Renal cortex interstitium (tissue), 15 donors: Measurements from ENCODE around the gene ZNF687. TPM values are rescaled to one million over a fixed set of nuclear protein-coding genes. Genes with fewer than 3 reads are reported as not detected.

Experiments used
- DNase-seq, 11 donors: peaks; one replicate each; pipeline ENCODE4 v3.0.0-alpha.2; 2013; ENCODE audit warnings: low read depth in 9 of 11, low spot score in 4 of 11; ENCODE audit errors: extremely low read depth in 1 of 11
- long read RNA-seq, 16 experiments: transcript quantifications; one replicate each; lab custom pipeline, GENCODE V29; 2026
- polyA plus RNA-seq, 3 donors: library from polyadenylated mRNA; unstranded; fragments of 120-200 nt; gene quantifications; one replicate each; pipeline ENCODE4 v1.2.1, GENCODE V29; 2013; ENCODE audit not compliant: insufficient read length in 3 of 3

The ZNF687 gene
- polyA plus RNA-seq, result 10 to 100 TPM; 20.4 to 27.1 (median 25.2) TPM
- long read RNA-seq, donor 1, transcript ZNF687-207 (3 exons, 840 nt), result major isoform, 7 of 8 reads
- long read RNA-seq, donor 1, partial matches to known transcripts, result 0 of 8 reads
- long read RNA-seq, donor 1, other reads (novel, unspliced or antisense), result 0 of 8 reads
- long read RNA-seq, donor 2, full-length matches to known transcripts, result 8 of 19 reads
- long read RNA-seq, donor 2, partial matches to known transcripts, result 11 of 19 reads
- long read RNA-seq, donor 2, other reads (novel, unspliced or antisense), result 0 of 19 reads
- long read RNA-seq, donor 3, full-length matches to known transcripts, result 8 of 39 reads
- long read RNA-seq, donor 3, partial matches to known transcripts, result 31 of 39 reads
- long read RNA-seq, donor 3, other reads (novel, unspliced or antisense), result 0 of 39 reads
- long read RNA-seq, donor 4, partial matches to known transcripts, result 28 of 31 reads
- long read RNA-seq, donor 4, other reads (novel, unspliced or antisense), result 0 of 31 reads
- long read RNA-seq, donor 5, result 0 reads
- long read RNA-seq, donor 6, partial matches to known transcripts, result 6 of 11 reads
- long read RNA-seq, donor 6, other reads (novel, unspliced or antisense), result 0 of 11 reads
- long read RNA-seq, donor 7, full-length matches to known transcripts, result 6 of 6 reads
- long read RNA-seq, donor 7, partial matches to known transcripts, result 0 of 6 reads
- long read RNA-seq, donor 7, other reads (novel, unspliced or antisense), result 0 of 6 reads
- long read RNA-seq, donor 8, partial matches to known transcripts, result 10 of 14 reads
- long read RNA-seq, donor 8, other reads (novel, unspliced or antisense), result 0 of 14 reads
- long read RNA-seq, donor 9, full-length matches to known transcripts, result 5 of 5 reads
- long read RNA-seq, donor 9, partial matches to known transcripts, result 0 of 5 reads
- long read RNA-seq, donor 9, other reads (novel, unspliced or antisense), result 0 of 5 reads
- long read RNA-seq, donor 10, partial matches to known transcripts, result 0 of 4 reads
- long read RNA-seq, donor 10, other reads (novel, unspliced or antisense), result 0 of 4 reads
- long read RNA-seq, donor 11, transcript ZNF687-207 (3 exons, 840 nt), result major isoform, 6 of 29 reads
- long read RNA-seq, donor 11, partial matches to known transcripts, result 23 of 29 reads
- long read RNA-seq, donor 11, other reads (novel, unspliced or antisense), result 0 of 29 reads
- long read RNA-seq, donor 12, partial matches to known transcripts, result 52 of 52 reads
- long read RNA-seq, donor 12, other reads (novel, unspliced or antisense), result 0 of 52 reads
- long read RNA-seq, donor 13, full-length matches to known transcripts, result 16 of 62 reads
- long read RNA-seq, donor 13, partial matches to known transcripts, result 39 of 62 reads
- long read RNA-seq, donor 13, other reads (novel, unspliced or antisense), result 7 of 62 reads
- long read RNA-seq, donor 14, full-length matches to known transcripts, result 4 of 22 reads
- long read RNA-seq, donor 14, partial matches to known transcripts, result 18 of 22 reads
- long read RNA-seq, donor 14, other reads (novel, unspliced or antisense), result 0 of 22 reads
- long read RNA-seq, donor 15, partial matches to known transcripts, result 0 of 2 reads
- long read RNA-seq, donor 15, other reads (novel, unspliced or antisense), result 0 of 2 reads
- long read RNA-seq, donor 16, full-length matches to known transcripts, result 16 of 99 reads
- long read RNA-seq, donor 16, partial matches to known transcripts, result 77 of 99 reads
- long read RNA-seq, donor 16, other reads (novel, unspliced or antisense), result 6 of 99 reads

- DNase-seq, result peak; percentile 99 to 100 (median 100)
Measured at GRCh38 chr1:151281969-151282882, at the start of gene ZNF687. Gene ZNF687 (plus strand): TSS chr1:151282299. CDS start chr1:151286292, 3,993 bp downstream.

GRCh38 chr1:151235235-151235634 lies 46.9 kb upstream of the ZNF687 start:
- DNase-seq, result no peak

DNA sequence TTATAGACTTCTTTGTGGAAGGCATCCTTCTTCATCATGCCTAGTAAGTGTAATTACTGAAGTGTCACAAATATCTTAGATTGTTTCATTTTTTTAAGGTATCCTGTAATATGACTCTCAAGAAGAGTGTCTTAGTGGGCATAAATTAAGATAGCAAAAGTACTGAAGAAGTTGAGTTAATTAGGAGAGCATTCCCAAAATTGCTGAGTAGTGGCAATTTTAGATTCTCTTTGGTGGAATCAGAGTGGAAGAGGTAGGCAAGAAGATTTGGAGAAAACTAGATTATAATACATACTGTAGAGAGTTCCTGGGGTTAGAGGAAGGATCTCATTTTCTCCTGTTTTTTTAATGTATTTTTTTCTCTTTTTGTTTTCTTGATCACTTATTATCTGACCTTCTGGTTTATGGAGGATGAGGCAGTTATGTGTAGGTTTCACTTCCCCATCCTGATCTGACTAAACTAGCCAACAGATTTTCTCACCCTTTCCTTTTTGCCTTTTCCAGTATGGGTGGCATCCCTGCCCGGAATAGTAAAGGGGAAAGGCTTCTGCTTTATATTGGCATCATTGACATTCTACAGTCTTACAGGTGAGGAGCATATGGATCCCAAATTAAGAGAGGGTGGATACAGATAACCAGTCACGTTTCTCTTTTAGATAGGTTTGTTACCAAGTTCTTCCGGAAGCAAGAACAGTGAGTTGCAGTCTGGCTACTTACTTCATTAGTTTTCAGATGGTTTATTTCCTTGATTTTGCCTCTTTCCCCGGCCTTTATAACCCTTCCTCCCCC lies 44.2 kb upstream of the ZNF687 start:
- no peak for DNase-seq

- DNase-seq, result no peak
Measured at GRCh38 chr1:151238467-151238739, 43.7 kb upstream of the ZNF687 start.

DNA sequence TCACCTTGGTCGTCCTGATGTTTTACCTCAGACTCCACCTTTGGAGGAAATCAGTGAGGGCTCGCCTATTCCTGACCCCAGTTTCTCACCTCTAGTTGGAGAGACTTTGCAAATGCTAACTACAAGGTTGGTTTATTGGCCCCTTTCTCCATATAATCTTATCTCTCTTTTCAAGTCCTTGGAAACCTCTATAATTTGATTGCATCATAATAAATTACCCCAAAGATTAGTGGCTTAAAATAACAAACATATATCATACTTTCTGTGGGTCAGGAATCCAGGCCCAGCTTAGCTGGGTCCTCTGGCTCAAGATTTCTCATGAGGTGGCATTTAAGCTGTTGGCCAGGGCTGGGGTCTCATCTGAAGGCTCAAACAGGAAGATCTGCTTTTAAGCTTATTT lies 39.7 kb upstream of the ZNF687 start:
- DNase-seq, result no peak

DNA sequence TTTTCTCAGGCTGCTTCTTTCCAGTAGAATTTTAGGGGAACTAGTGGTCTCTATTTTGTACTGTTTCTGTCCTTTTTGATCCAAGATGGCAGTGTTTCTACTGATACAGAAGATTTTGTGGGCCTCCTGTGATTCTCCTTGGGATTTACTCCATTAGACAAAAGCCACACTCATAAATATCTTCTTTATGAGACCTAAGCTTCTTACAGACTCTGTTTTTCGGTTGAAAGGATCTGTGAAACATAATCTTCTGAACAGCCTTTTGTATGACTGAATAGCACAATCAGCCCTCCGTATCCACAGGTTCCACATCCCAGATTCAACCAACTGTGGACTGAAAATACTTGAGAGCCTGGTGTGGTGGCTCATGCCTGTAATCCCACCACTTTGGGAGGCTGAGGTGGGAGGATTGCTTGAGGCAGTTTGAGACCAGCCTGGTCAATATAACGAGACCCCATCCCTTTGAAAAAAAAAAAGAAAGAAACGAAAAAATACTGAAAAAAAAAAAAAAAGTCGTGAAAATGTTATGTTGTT lies 38.3 kb upstream of the ZNF687 start:
- DNase-seq, result no peak

- DNase-seq, result no peak
Measured at GRCh38 chr1:151246786-151247185, 35.3 kb upstream of the ZNF687 start.

GRCh38 chr1:151251656-151252470 lies 30.2 kb upstream of the ZNF687 start:
- peak; percentile 26 to 61 (median 45) for DNase-seq

DNA sequence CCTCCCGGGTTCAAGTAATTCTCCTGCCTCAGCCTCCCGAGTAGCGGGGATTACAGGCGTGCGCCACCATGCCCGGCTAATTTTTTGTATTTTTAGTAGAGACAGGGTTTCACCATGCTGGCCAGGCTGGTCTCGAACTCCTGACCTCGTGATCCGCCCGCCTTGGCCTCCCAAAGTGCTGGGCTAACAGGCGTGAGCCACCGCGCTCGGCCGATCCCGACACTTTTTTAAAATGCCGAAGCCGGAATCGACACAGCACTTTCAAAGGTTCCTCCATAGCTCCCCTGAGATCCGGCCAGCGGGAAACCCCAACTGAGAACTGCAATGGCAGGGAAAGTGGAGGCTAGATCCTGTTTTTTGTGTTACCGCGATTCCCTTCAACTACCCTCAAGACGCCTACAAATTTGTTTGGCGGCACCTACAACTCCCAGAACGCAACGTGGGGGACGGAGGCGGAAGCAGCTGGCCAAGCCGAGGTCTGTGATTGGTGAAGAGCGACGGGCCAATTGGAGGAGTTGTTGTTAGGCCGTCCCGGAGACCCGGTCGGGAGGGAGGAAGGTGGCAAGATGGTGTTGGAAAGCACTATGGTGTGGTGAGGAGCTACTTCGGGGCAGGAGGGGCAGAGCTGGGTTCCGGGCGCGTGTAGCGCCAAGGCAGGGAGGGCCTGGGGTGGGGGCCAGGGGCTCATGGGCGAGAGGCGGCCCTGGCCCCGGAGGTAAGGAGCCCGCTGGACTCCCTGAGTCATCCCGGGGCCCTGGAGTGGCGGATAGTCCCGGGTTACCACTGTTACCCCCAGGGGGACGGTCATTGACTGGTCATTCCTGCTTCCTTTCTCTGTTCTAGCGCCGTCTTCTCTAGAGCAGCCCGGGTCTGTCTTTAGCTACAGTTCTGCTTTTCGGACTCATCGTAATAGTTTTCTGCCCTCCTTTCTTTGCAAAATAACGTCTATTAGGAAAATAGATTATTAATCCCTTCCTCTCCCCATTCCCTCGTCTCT lies 27.6 kb upstream of the ZNF687 start, which contains the start of gene PSMD4:
Gene PSMD4 (plus strand): TSS at position 518 of the 997 bp plus-strand sequence. CDS start 49 bp downstream, at position 567.
- peak; percentile 93 to 97 (median 96) for DNase-seq

DNA sequence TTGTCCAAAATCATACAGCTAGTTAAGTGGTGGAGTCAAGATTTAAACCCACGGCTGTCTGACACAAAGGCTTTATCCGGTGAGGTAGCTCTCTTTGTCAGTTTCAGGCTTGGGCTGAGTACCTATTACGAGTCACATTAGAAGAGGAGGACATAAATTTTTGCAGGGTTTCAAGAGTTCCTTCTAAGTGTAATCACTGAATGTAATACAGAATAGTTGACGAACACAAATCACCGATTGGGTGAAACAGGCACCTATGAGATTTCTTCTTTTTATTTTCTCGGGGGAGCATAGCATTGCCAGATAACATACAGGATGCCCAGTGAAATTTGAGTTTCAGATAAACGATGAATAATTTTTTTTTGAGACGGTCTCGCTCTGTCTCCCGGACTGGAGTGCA lies 26.7 kb upstream of the ZNF687 start:
- DNase-seq, result no peak

GRCh38 chr1:151259351-151259750 lies 22.7 kb upstream of the ZNF687 start:
- no peak for DNase-seq

DNA sequence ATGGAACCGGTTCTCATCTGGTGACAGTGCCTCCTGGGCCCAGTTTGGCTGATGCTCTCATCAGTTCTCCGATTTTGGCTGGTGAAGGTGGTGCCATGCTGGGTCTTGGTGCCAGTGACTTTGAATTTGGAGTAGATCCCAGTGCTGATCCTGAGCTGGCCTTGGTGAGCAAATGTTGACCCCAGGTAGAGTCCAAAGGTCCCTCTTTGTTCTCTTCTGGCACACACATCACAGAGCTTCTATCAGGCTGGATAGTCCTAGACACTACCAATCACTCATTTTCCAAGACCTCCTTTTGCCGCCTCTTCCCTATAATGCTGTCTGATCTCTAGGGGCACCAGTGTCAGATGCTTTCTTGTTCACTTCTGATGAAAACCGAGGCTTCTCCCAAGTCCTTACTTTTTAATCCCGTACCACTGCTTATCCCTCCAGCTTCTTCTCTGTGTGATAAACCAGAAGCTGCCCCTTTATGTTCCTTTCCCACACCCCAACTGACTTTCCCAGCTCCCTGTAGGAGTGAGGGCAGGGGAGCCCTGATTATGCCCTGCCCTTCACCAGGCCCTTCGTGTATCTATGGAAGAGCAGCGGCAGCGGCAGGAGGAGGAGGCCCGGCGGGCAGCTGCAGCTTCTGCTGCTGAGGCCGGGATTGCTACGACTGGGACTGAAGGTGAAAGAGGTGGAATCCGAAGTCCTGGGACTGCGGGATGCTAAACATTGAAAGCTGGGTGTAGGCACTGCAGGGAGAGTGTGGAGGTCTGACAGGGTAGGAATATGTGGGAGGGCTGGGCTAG lies 16.5 kb upstream of the ZNF687 start:
- DNase-seq, result no peak

DNA sequence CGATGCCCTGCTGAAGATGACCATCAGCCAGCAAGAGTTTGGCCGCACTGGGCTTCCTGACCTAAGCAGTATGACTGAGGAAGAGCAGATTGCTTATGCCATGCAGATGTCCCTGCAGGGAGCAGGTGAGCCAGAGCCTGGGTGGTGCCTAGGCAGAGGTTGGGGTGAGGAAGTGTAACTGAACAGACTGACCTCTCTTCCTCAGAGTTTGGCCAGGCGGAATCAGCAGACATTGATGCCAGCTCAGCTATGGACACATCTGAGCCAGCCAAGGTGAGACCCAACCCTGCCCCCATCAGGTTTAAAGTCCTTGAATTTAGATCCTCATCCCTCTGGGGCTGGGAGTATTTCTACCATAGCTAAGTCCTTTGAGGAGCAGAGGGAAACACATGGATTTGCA lies 15.8 kb upstream of the ZNF687 start:
- DNase-seq, result no peak

DNA sequence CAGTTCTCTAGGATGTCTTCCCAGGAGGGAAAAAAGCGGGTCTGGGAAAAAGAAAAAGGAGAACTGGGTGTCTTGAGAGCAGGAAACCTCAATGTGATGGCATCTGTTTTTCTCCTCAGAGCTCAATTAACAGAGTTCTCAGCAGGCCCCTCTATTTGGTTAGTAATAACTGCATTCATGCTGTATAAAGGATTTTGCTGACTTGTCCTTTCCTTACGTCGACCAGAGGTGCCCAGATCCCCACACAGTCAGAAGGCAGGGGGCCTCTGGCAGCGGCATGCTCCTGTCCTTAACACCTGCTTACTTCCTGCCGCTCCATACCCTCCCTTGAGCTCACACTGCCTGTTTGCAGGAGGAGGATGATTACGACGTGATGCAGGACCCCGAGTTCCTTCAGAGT lies 15.3 kb upstream of the ZNF687 start:
- DNase-seq, result no peak
